Measurements from ENCODE around the gene NEXMIF. TPM values are rescaled to one million over a fixed set of nuclear protein-coding genes. Genes with fewer than 3 reads are reported as not detected.
A peak's percentile ranks its signal among the peaks of the same experiment; 100 is the strongest.
"Not testable (repeated sequence)": the region's sequence is repeated elsewhere in the genome, so short reads cannot be mapped to it uniquely, and the experiment has no call there.

The NEXMIF gene
- total RNA-seq, 4 donors from 2014 or later, result 6.6 to 12.0 (median 8.9) TPM

DNA sequence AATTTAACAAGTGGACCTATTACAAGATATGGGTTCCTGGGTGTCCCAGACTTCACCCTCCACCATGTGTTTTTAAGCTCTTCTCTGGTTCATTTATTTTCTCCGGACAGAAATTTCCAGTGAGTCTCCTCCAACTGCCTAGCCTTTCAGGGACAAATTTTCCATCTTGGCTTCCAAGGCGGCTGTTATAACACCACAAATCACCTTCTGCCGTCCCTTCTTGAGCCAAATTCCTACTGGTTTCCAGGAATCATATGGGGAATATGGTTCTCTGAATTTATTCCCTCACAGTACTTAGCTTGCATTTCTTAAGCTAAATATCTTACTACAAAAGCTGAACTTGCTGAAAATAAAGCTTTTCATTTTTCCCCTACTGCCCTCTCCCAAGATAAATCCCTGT is 18.8 kb downstream of the NEXMIF start:
- Histone ChIP-seq H3K27me3 (no peaks in the 10 kb centered on the region), H3K4me1 (no peaks in the 10 kb centered on the region), H3K36me3 (no peaks in the 10 kb centered on the region), H3K4me3 (no peak overlapping the region), H3K27ac (peak overlapping the region in 1 of 4 donors; percentile 35), H3K9me3 (no peaks in the 10 kb centered on the region)
- no peak for ATAC-seq
- 17 to 27% methylated on average over 1 to 3 of the region's 3 CpGs for WGBS, 2 donors (ENCODE audit: low coverage in 1 of 2)
- TF ChIP-seq POLR2A (IDR thresholded peaks at IDR 0.05) (no peak), EP300 (IDR thresholded peaks at IDR 0.05) (no peak), POLR2AphosphoS5 (IDR thresholded peaks at IDR 0.05) (peak; percentile 57)
- TF ChIP-seq, protein P1, sequence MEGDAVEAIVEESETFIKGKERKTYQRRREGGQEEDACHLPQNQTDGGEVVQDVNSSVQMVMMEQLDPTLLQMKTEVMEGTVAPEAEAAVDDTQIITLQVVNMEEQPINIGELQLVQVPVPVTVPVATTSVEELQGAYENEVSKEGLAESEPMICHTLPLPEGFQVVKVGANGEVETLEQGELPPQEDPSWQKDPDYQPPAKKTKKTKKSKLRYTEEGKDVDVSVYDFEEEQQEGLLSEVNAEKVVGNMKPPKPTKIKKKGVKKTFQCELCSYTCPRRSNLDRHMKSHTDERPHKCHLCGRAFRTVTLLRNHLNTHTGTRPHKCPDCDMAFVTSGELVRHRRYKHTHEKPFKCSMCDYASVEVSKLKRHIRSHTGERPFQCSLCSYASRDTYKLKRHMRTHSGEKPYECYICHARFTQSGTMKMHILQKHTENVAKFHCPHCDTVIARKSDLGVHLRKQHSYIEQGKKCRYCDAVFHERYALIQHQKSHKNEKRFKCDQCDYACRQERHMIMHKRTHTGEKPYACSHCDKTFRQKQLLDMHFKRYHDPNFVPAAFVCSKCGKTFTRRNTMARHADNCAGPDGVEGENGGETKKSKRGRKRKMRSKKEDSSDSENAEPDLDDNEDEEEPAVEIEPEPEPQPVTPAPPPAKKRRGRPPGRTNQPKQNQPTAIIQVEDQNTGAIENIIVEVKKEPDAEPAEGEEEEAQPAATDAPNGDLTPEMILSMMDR (IDR thresholded peaks at IDR 0.05), result no peak

- H3K4me1 ChIP-seq, result no peaks in the 10 kb centered on the region
- no peaks in the 10 kb centered on the region for H3K9me3 ChIP-seq
- H3K4me3 ChIP-seq, result no peak overlapping the region
- H3K27ac ChIP-seq, result no peak overlapping the region
- no peaks in the 10 kb centered on the region for H3K27me3 ChIP-seq
- TF ChIP-seq, protein P1 (IDR thresholded peaks at IDR 0.05), result no peak
- TF ChIP-seq EP300 (IDR thresholded peaks at IDR 0.05) (no peak), POLR2AphosphoS5 (IDR thresholded peaks at IDR 0.05) (no peak), POLR2A (IDR thresholded peaks at IDR 0.05) (no peak)
- H3K36me3 ChIP-seq, result no peaks in the 10 kb centered on the region
- WGBS, 2 donors (ENCODE audit: low coverage in 1 of 2), result 7 to 10% methylated on average over 2 of the region's 2 CpGs
- no peak for ATAC-seq
Observed at GRCh38 chrX:74902806-74903205, 22.4 kb downstream of the NEXMIF start.

DNA sequence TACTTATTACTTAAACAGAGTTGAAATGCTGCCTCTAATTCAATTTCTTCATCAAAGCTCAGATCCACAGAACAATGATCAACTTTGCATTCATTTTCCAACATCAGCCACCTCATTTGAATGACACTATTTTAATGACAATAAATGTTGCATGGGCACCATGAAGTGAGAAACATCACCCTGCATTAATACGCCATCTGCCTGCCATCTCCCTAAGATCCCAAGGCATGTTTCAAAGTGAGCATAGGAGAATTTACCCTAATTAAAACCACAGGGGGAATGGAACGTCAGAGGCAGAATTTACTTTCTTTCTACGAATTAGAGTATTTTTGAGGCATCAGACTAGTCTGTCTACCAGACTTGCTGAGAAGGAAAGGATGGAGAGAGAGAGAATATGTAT is 32.7 kb downstream of the NEXMIF start:
- Histone ChIP-seq H3K36me3 (no peaks in the 10 kb centered on the region), H3K4me1 (no peaks in the 10 kb centered on the region), H3K27ac (no peak overlapping the region), H3K27me3 (no peaks in the 10 kb centered on the region), H3K4me3 (no peak overlapping the region), H3K9me3 (no peaks in the 10 kb centered on the region)
- ATAC-seq, result no peak
- TF ChIP-seq POLR2A (IDR thresholded peaks at IDR 0.05) (no peak), POLR2AphosphoS5 (IDR thresholded peaks at IDR 0.05) (no peak), EP300 (IDR thresholded peaks at IDR 0.05) (no peak)
- TF ChIP-seq, protein P1 (IDR thresholded peaks at IDR 0.05), result no peak
- WGBS, 2 donors (ENCODE audit: low coverage in 1 of 2), result 83 to 86% methylated on average over 3 of the region's 3 CpGs

DNA sequence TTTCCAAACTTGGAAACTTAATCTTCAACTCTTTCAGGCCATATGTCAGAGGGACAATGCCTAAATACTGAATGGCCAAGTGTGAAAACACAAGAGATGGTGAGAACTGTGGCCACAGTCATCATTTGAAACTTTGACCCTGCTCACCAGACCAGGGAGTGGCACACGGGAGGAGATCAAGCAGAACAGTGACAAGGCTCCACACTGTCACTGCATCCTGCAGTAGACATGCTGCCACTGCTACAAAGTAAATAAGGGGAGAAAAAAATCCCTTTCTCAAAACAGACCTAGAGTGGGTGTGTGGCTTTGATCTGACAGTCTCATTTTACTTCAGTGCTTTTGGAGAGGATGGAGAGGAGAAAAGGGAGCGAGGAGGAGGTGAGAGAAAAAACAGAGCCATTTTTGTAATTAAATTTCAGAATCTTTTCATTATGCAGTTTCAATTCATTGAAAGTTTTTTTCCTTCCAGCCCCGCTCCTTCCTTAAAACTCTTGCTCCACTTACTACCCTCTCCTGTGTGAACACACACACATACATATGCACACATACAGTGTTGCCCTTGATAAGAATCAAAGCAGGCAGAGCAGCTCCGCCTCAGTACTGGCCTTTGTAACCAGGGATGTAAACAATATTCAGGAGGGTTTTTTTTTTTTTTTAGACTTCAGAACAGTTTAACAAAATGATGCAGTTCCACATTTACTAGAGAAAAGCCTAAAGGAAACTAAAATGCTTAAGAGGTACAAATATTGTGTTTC is 34.4 kb downstream of the NEXMIF start:
- Histone ChIP-seq H3K9me3 (no peaks in the 10 kb centered on the region), H3K4me3 (no peak overlapping the region), H3K36me3 (no peaks in the 10 kb centered on the region), H3K27ac (no peak overlapping the region), H3K27me3 (no peaks in the 10 kb centered on the region), H3K4me1 (no peaks in the 10 kb centered on the region)
- WGBS, 2 donors (ENCODE audit: low coverage in 1 of 2), result 45 to 51% methylated on average over 3 to 4 of the region's 4 CpGs
- no peak for ATAC-seq
- no peak for TF ChIP-seq EP300 (IDR thresholded peaks at IDR 0.05)
- TF ChIP-seq, protein P1 (IDR thresholded peaks at IDR 0.05), result no peak
- TF ChIP-seq POLR2A (IDR thresholded peaks at IDR 0.05), result no peak
- TF ChIP-seq POLR2AphosphoS5 (IDR thresholded peaks at IDR 0.05), result no peak

DNA sequence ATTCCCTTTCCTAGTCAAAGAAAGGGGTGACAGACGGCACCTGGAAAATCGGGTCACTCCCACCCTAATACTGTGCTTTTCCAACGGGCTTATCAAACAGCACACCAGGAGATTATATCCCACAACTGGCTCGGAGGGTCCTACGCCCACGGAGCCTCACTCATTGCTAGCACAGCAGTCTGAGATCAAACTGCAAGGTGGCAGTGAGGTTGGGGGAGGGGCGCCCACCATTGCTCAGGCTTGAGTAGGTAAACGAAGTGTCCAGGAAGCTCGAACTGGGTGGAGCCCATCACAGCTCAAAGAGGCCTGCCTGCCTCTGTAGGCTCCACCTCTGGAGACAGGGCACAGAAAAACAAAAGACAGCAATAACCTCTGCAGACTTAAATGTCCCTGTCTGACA is 42.9 kb downstream of the NEXMIF start:
- H3K4me1 ChIP-seq, H3K36me3 ChIP-seq, H3K27me3 ChIP-seq, H3K27ac ChIP-seq, H3K4me3 ChIP-seq, H3K9me3 ChIP-seq, ATAC-seq: not testable (repeated sequence)
- WGBS, 2 donors (ENCODE audit: low coverage in 1 of 2), result no CpG with 5 or more reads among the region's 9 CpGs
